ENCODE data around the gene ABLIM1.

DNA sequence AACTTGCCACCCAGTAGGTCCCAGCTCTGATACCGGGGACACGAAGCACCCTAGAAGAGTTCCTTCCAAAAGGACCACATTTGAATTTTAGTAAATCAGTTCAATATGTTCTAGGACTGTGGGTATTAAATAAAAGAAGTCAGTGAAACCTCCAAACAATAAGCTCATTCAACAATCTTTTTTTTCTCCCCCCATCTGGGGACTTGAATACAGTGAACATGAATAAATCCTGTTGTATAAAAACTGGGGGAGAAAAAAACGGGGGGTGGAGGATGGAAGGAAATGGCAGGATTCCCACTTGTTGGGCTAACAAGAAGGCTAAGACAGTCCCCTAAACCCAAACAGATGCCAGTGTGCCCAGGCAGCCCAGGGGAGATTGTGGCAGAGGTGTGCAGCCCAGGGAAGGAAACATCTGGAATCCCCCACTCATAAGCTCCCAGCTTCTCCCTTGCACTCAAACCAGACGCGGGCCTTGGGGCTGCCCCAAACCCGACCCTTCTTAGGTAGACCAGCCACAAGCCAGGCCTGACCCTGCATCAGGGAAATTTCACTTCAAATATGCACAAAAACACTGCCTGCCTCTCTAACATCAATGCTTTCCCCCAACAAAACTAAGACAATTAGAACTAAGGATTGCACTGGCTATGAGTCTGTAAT is 262.6 kb downstream of the ABLIM1 start:
- TF ChIP-seq CTCF (conservative IDR thresholded peaks at IDR 0.05 in 1 of 2, IDR thresholded peaks at IDR 0.05 in 1 of 2; ENCODE audit: low read depth in 1 of 2, low read length in 2 of 2) (no peak), EZH2 (IDR thresholded peaks at IDR 0.05; ENCODE audit: low read length, missing control alignments) (no peak)

All from fibroblast of lung (primary cell).